Endothelial cell of umbilical vein (primary cell): ENCODE data around the gene VDR. TPM values are rescaled to one million over a fixed set of nuclear protein-coding genes. Genes with fewer than 3 reads are reported as not detected.

Source experiments
- BruUV-seq: library from RNA; stranded (reverse); fragments of 400-500 nt; replicated peaks from 2 replicates; lab custom pipeline; 2021; lab: Mats Ljungman, UMichigan
- CTCF ChIA-PET: fragments of 300-600, 350-600 bp; sonication (Branson Sonifier 250); formaldehyde crosslinking; loops from one replicate; lab custom pipeline; 2021; ENCODE audit warnings: antibody characterized with exemption, inconsistent platforms; lab: Charles Lee
- POLR2A ChIA-PET: fragments of 300-600, 350-600 bp; sonication (Branson Sonifier 250); formaldehyde crosslinking; loops from one replicate; lab custom pipeline; 2021; ENCODE audit warnings: antibody characterized with exemption, inconsistent platforms; lab: Charles Lee
- DNase-seq: peaks from one replicate; pipeline ENCODE4 v3.0.0-alpha.2; 2011; ENCODE audit warnings: low read depth, low spot score
- FAIRE-seq: peaks from 2 replicates; lab custom pipeline; 2011; peaks lifted over from hg19 to GRCh38; lab: Jason Lieb, UNC
- H2AFZ ChIP-seq: 2 replicates; pipeline ENCODE4 v1.6.0; 2012; ENCODE audit warnings: low read depth, low read length, control low read depth, inconsistent platforms
- H3K27ac ChIP-seq: 2 replicates; pipeline ENCODE4 v1.5.1; 2011; ENCODE audit warnings: low read depth, mild to moderate bottlenecking, control low read depth, low read length, moderate library complexity; ENCODE audit not compliant: insufficient read depth
- H3K27me3 ChIP-seq, 2 experiments: 2 replicates each; pipeline versions ENCODE4 v1.6.0 to v1.6.1; 2011; ENCODE audit warnings: low read length in 2 of 2, mixed read lengths in 1 of 2; ENCODE audit not compliant: control insufficient read depth in 2 of 2, insufficient read depth in 2 of 2
- H3K36me3 ChIP-seq, 2 experiments: 2 replicates in 1 of 2; 3 replicates in 1 of 2; pipeline ENCODE4 v1.5.1; 2011; ENCODE audit warnings: low read length in 2 of 2, mild to moderate bottlenecking in 1 of 2, moderate library complexity in 1 of 2; ENCODE audit not compliant: control insufficient read depth in 2 of 2, insufficient read depth in 2 of 2; ENCODE audit errors: extremely low read depth in 1 of 2
- H3K4me1 ChIP-seq: 3 replicates; pipeline ENCODE4 v1.5.1; 2011; ENCODE audit warnings: mild to moderate bottlenecking, low read length; ENCODE audit not compliant: control insufficient read depth, insufficient read depth; ENCODE audit errors: extremely low read depth
- H3K4me2 ChIP-seq: 2 replicates; pipeline ENCODE4 v1.6.1; 2011; ENCODE audit warnings: low read length, control low read depth, mixed read lengths; ENCODE audit not compliant: insufficient read depth
- H3K4me3 ChIP-seq, 3 experiments: fragments of 200-600 bp in 1 of 3; sonication (generic), shearing (Covaris generic) in 1 of 3; replicated peaks in 1 of 3; 2 replicates each; pipeline ENCODE4 v1.5.1; 2011 to 2016; ENCODE audit warnings: control low read depth in 3 of 3, low read length in 3 of 3, mild to moderate bottlenecking in 2 of 3, inconsistent platforms in 1 of 3, low read depth in 1 of 3, moderate library complexity in 1 of 3; ENCODE audit not compliant: insufficient read depth in 1 of 3
- H3K79me2 ChIP-seq: 2 replicates; pipeline ENCODE4 v1.6.0; 2012; ENCODE audit warnings: low read length, inconsistent platforms; ENCODE audit not compliant: control insufficient read depth, insufficient read depth
- H3K9ac ChIP-seq: replicated peaks from 2 replicates; pipeline ENCODE3; 2011; ENCODE audit warnings: low read length, control low read depth; ENCODE audit not compliant: insufficient read depth; ENCODE audit errors: extremely low read depth
- H3K9me1 ChIP-seq: replicated peaks from 3 replicates; pipeline ENCODE4 v1.6.0; 2011; ENCODE audit warnings: mild to moderate bottlenecking, low read length; ENCODE audit not compliant: control insufficient read depth, insufficient read depth; ENCODE audit errors: extremely low read depth
- H3K9me3 ChIP-seq: replicated peaks from 2 replicates; pipeline ENCODE4 v1.5.1; 2012; ENCODE audit warnings: low read length, inconsistent platforms; ENCODE audit not compliant: control insufficient read depth, insufficient read depth
- H4K20me1 ChIP-seq: replicated peaks from 2 replicates; pipeline ENCODE3; 2011; ENCODE audit warnings: mild to moderate bottlenecking, low read length; ENCODE audit not compliant: control insufficient read depth, insufficient read depth; ENCODE audit errors: extremely low read depth
- CTCF ChIP-seq, 2 donors: IDR thresholded peaks; 1 replicate in 1 of 2; 2 replicates in 1 of 2; pipeline ENCODE4 v1.5.1; 2011; ENCODE audit warnings: low read length in 2 of 2, mild to moderate bottlenecking in 2 of 2, moderate library complexity in 2 of 2, control low read depth in 1 of 2, inconsistent platforms in 1 of 2, low read depth in 1 of 2; ENCODE audit not compliant: insufficient read depth in 1 of 2; ENCODE audit errors: extremely low read depth in 1 of 2
- EZH2 ChIP-seq: IDR thresholded peaks from 2 replicates; pipeline ENCODE4 v1.6.1; 2012; ENCODE audit warnings: borderline replicate concordance, low read depth, mild to moderate bottlenecking, moderate library complexity, low read length, inconsistent platforms; ENCODE audit not compliant: severe bottlenecking
- FOS ChIP-seq: IDR thresholded peaks from 2 replicates; pipeline ENCODE4 v1.6.1; 2011; ENCODE audit warnings: mild to moderate bottlenecking, low read length, moderate library complexity, borderline replicate concordance; ENCODE audit not compliant: insufficient read depth
- GATA2 ChIP-seq: IDR thresholded peaks from 2 replicates; pipeline ENCODE4 v1.7.0; 2011; ENCODE audit warnings: low read depth, mild to moderate bottlenecking, moderate library complexity, mixed read lengths, low read length; ENCODE audit not compliant: insufficient read length, insufficient read depth
- JUN ChIP-seq: IDR thresholded peaks from 2 replicates; pipeline ENCODE4 v1.6.1; 2011; ENCODE audit warnings: borderline replicate concordance, low read depth; ENCODE audit not compliant: insufficient read length, insufficient read depth
- MAX ChIP-seq: IDR thresholded peaks from 2 replicates; pipeline ENCODE4 v1.6.1; 2011; ENCODE audit not compliant: insufficient read depth, insufficient read length
- MYC ChIP-seq: IDR thresholded peaks from one replicate; pipeline ENCODE4 v1.6.1; 2011; ENCODE audit warnings: mild to moderate bottlenecking, low read depth, low read length
- POLR2A ChIP-seq: IDR thresholded peaks from 2 replicates; pipeline ENCODE4 v1.6.1; 2012; ENCODE audit warnings: low read depth, mild to moderate bottlenecking, control low read depth, low read length
- POLR2AphosphoS5 ChIP-seq: IDR thresholded peaks from 2 replicates; pipeline ENCODE4 v1.6.1; 2012; ENCODE audit warnings: low read depth, mild to moderate bottlenecking, control low read depth, low read length, moderate library complexity; ENCODE audit not compliant: insufficient read depth
- dilution Hi-C: fragments of 300-500 bp; cut with MboI; formaldehyde crosslinking; loops from one replicate; pipeline ENCODE4 v1.15.0; 2019; ENCODE audit warnings: low sequenced_read_pairs; ENCODE audit not compliant: extremely low pct_ligation_motif_present
- intact Hi-C: fragments of 100-400 bp; cut with micrococcal nuclease; formaldehyde crosslinking; loops from one replicate; pipeline ENCODE4 v1.10.0; 2022
- polyA plus RNA-seq, 4 experiments: library from polyadenylated mRNA; depleted of rRNA in 3 of 4; stranded (reverse) in 3 of 4; unstranded in 1 of 4; fragments of >200 nt; gene quantifications; 2 replicates each; pipeline versions ENCODE4 v1.2.1 to v1.2.3, GENCODE V29; 2011 to 2012; ENCODE audit warnings: missing spikeins in 1 of 4
- total RNA-seq: library from RNA; stranded (reverse); gene quantifications from 2 replicates; pipeline ENCODE4 v1.2.3, GENCODE V29; 2021

VDR gene
- total and polyA plus RNA-seq, 2 donors (not counting 3 experiments of a cell fraction or from before 2014, with no cell fraction given) = 0.73 to 0.91 TPM

- no peak for FAIRE-seq
- H3K4me1 ChIP-seq = no peaks in the 10 kb centered on the region
- no peak overlapping the region for H3K27ac ChIP-seq
- dilution Hi-C loops = no loop called here
- no peak overlapping the region for H3K4me2 ChIP-seq
- intact Hi-C loops = no loop called here
- H3K9me3 ChIP-seq = no peaks in the 10 kb centered on the region
- POLR2A ChIA-PET = no interaction called here
- no peaks in the 10 kb centered on the region for H4K20me1 ChIP-seq
- no peak overlapping the region for H3K9ac ChIP-seq
- no peaks in the 10 kb centered on the region for H3K9me1 ChIP-seq
- H3K4me3 ChIP-seq = no peak overlapping the region
- no peak for DNase-seq
- H2AFZ ChIP-seq = no peak overlapping the region
- no peaks in the 10 kb centered on the region for H3K36me3 ChIP-seq
- no peaks in the 10 kb centered on the region for H3K79me2 ChIP-seq
- H3K27me3 ChIP-seq = no peaks in the 10 kb centered on the region
- TF ChIP-seq FOS (no peak), JUN (no peak), POLR2A (no peak), GATA2 (no peak), MYC (no peak), MAX (no peak), CTCF (IDR thresholded peaks at IDR 0.05; ENCODE audit: extremely low read depth in 1 of 2, insufficient read depth in 1 of 2, low read depth in 1 of 2, low read length in 2 of 2) (no peak), EZH2 (no peak), POLR2AphosphoS5 (no peak)
- CTCF ChIA-PET = interaction anchor here (0.7 to 1.9 kb wide), 4 partner anchors 10 to 94 kb away, joined by 3 to 15 read pairs (median 4); no protein-coding TSS in a partner anchor
- no TSS peak for BruUV-seq
Observed at GRCh38 chr12:47856094-47856493, 48.7 kb downstream of the VDR start.
